Osteocyte (in vitro differentiated cells): ENCODE results near the gene BLCAP. TPM values are rescaled to one million over a fixed set of nuclear protein-coding genes. Genes with fewer than 3 reads are reported as not detected.
"Not testable (repeated sequence)": the region's sequence is repeated elsewhere in the genome, so short reads cannot be mapped to it uniquely, and the experiment has no call there.

Source experiments
- DNase-seq: peaks from one replicate; pipeline ENCODE4 v3.0.0; 2021; ENCODE audit warnings: mixed read lengths; ENCODE audit not compliant: unreplicated experiment; ENCODE audit errors: extremely low spot score
- H3K27ac Mint-ChIP-seq: one replicate; pipeline ENCODE4 v1.8.0; 2021; ENCODE audit warnings: mild to moderate bottlenecking, mixed read lengths; ENCODE audit not compliant: unreplicated experiment
- H3K27me3 Mint-ChIP-seq: one replicate; pipeline ENCODE4 v1.8.0; 2021; ENCODE audit warnings: mixed read lengths; ENCODE audit not compliant: unreplicated experiment
- H3K36me3 Mint-ChIP-seq: one replicate; pipeline ENCODE4 v1.8.0; 2021; ENCODE audit warnings: mixed read lengths; ENCODE audit not compliant: unreplicated experiment
- H3K4me1 Mint-ChIP-seq: one replicate; pipeline ENCODE4 v1.8.0; 2021; ENCODE audit warnings: mixed read lengths; ENCODE audit not compliant: unreplicated experiment
- H3K4me3 Mint-ChIP-seq: one replicate; pipeline ENCODE4 v1.8.0; 2021; ENCODE audit warnings: mild to moderate bottlenecking, moderate library complexity, mixed read lengths; ENCODE audit not compliant: unreplicated experiment
- H3K9me3 Mint-ChIP-seq: one replicate; pipeline ENCODE4 v1.8.0; 2021; ENCODE audit warnings: mixed read lengths; ENCODE audit not compliant: unreplicated experiment
- total RNA-seq: library from RNA; stranded (reverse); gene quantifications from 2 replicates; pipeline ENCODE4 v1.2.1, GENCODE V29; 2021
- TF ChIP-seq, protein P1 (sequence below): fragments of 200-600 bp; sonication (generic); IDR thresholded peaks from 2 replicates; pipeline ENCODE4 v1.5.0; 2021; ENCODE audit warnings: antibody characterized with exemption, mild to moderate bottlenecking, moderate library complexity

Gene BLCAP
- total RNA-seq, 1 donor from 2014 or later: 74.5 TPM

DNA sequence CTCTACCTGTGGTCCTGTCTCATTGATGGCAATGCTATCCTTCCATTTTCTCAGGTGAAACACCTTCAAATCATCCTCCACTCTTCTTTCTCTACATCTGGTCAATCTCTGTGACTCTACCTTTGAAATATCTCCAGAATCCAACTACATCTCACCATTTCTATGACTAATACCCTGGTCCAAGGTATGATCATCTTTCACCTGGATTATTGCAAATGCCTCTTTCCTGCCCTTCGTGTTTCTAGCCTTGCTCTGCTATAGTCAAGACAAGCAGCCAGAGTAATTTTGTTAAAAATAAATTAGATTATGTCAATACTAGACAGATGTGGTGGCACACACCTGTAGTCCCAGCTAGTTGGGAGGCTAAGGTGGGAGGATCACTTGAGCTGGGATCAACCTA, 17.8 kb upstream of the BLCAP start:
- no peak overlapping the region for H3K4me3 Mint-ChIP-seq
- H3K27ac Mint-ChIP-seq: no peak overlapping the region
- peaks cover 21% of the 10 kb centered on the region for H3K27me3 Mint-ChIP-seq
- peaks cover 2% of the 10 kb centered on the region for H3K36me3 Mint-ChIP-seq
- no peaks in the 10 kb centered on the region for H3K9me3 Mint-ChIP-seq
- H3K4me1 Mint-ChIP-seq: no peaks in the 10 kb centered on the region
- TF ChIP-seq, protein P1, sequence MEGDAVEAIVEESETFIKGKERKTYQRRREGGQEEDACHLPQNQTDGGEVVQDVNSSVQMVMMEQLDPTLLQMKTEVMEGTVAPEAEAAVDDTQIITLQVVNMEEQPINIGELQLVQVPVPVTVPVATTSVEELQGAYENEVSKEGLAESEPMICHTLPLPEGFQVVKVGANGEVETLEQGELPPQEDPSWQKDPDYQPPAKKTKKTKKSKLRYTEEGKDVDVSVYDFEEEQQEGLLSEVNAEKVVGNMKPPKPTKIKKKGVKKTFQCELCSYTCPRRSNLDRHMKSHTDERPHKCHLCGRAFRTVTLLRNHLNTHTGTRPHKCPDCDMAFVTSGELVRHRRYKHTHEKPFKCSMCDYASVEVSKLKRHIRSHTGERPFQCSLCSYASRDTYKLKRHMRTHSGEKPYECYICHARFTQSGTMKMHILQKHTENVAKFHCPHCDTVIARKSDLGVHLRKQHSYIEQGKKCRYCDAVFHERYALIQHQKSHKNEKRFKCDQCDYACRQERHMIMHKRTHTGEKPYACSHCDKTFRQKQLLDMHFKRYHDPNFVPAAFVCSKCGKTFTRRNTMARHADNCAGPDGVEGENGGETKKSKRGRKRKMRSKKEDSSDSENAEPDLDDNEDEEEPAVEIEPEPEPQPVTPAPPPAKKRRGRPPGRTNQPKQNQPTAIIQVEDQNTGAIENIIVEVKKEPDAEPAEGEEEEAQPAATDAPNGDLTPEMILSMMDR: no peak
- DNase-seq: no peak

DNA sequence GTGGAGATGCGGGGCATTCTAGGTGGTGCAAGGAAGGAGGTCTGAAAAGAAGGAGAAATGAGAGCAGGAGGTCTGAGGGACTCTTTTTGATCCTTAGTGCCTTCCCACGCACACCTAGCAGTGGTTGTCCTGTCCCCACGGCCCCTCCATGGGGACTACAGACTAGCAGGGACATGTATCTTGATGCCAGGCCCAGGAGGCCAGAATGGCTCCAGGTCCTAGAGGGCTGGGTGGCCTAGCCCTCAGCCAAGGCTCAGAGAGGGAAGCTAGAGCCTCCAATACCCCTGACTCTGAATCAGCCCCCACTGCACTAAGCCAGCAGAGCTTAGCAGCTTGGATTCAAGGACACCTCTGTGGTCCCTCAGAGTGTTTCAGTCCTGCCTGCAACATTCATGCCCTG, 16.7 kb upstream of the BLCAP start:
- DNase-seq: no peak
- TF ChIP-seq, protein P1: no peak
- H3K27ac Mint-ChIP-seq: no peak overlapping the region

DNA sequence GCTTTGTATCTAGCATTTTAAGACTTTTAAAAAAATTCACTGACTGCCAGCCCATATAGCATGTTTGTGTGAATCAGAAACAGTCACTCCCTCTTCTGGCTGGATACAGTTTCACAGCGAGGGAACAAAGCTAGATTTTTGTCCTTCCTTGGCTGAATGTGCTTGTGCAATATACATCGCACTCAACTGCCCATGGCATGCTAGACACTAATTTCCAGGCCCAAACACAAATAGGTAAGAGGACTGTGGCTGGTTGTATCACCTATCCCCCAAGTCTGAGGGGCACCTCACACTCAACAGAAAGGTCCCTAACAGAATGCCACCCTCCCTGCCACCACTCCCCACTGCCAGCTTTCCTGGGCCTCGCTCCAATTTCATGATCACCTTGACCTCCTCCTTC, 16.2 kb upstream of the BLCAP start:
- peaks cover 30% of the 10 kb centered on the region for H3K27me3 Mint-ChIP-seq
- no peak for DNase-seq
- no peaks in the 10 kb centered on the region for H3K4me1 Mint-ChIP-seq
- TF ChIP-seq, protein P1: peak; percentile 52
- H3K36me3 Mint-ChIP-seq: no peaks in the 10 kb centered on the region
- H3K9me3 Mint-ChIP-seq: no peaks in the 10 kb centered on the region
- H3K27ac Mint-ChIP-seq: no peak overlapping the region
- H3K4me3 Mint-ChIP-seq: no peak overlapping the region

More for the DNA sequence above, 16.7 kb upstream of the BLCAP start:
- no peaks in the 10 kb centered on the region for H3K36me3 Mint-ChIP-seq
- H3K4me1 Mint-ChIP-seq: no peaks in the 10 kb centered on the region
- no peaks in the 10 kb centered on the region for H3K9me3 Mint-ChIP-seq
- peaks cover 26% of the 10 kb centered on the region for H3K27me3 Mint-ChIP-seq
- no peak overlapping the region for H3K4me3 Mint-ChIP-seq

DNA sequence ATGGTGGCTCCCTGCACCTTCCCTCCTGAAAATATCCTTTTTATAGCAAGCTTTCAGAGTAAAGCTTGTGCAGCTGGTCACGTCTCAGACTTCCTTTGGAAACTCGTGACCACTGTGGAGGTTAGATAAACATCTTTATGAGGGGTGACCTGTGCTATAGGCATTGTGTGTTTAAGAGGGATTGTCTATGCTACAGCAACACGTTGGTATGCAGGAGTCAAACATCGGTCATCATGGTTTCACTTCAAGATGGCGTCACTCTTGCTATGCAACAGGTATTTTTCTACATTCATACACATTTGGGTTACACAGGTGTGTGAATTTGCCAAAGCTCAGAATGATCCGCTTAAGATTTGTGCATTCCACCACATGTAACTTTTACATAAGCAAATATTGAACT, 14.6 kb upstream of the BLCAP start:
- Mint-ChIP-seq H3K36me3 (no peaks in the 10 kb centered on the region), H3K27me3 (peaks cover 44% of the 10 kb centered on the region), H3K27ac (no peak overlapping the region), H3K4me1 (no peaks in the 10 kb centered on the region), H3K9me3 (no peaks in the 10 kb centered on the region), H3K4me3 (no peak overlapping the region)
- DNase-seq: no peak
- TF ChIP-seq, protein P1: no peak

DNA sequence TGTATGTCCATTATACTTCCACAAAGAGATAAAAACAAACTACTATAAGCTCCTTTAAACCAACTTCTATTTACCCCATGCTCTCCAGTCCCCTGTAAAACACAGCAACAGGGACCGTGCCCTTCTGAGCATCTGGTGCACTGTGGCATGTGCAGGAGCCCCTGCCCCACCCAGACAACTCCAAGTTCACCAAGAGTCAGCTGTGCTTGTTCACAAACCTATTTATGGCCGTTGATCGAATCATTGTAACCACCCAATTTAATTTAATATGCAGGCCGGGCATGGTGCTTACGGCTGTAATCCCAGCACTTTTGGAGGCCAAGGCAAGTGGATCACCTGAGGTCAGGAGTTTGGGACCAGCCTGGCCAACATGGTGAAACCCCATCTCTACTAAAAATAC, 13.7 kb upstream of the BLCAP start:
- Mint-ChIP-seq H3K9me3 (no peaks in the 10 kb centered on the region), H3K27me3 (peaks cover 52% of the 10 kb centered on the region), H3K36me3 (no peaks in the 10 kb centered on the region), H3K4me3 (no peak overlapping the region), H3K27ac (no peak overlapping the region), H3K4me1 (no peaks in the 10 kb centered on the region)
- TF ChIP-seq, protein P1: no peak
- no peak for DNase-seq

DNA sequence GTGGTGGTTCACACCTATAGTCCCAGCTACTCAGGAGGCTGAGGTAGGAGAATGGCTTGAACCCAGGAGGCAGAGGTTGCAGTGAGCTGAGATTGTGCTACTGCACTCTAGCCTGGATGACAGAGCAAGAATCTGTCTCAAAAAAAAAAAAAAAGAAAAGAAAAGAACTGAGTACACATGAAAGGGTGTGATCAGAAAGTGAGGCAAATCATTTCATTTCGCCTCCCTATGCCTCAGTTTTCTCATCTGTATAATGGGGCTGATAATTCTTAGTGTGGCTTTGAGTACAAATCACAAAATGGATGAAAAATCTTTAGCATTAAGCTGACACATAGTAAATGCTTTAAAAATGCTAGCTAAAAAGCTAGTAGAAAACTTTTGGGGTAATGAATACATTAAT, 13.2 kb upstream of the BLCAP start:
- H3K36me3 Mint-ChIP-seq, H3K4me1 Mint-ChIP-seq, H3K27ac Mint-ChIP-seq, DNase-seq, H3K9me3 Mint-ChIP-seq, H3K4me3 Mint-ChIP-seq: not testable (repeated sequence)
- peaks cover 53% of the 10 kb centered on the region for H3K27me3 Mint-ChIP-seq
